Adrenal gland (tissue), 12 donors: ENCODE data around the gene LSM14A. TPM values are rescaled to one million over a fixed set of nuclear protein-coding genes. Genes with fewer than 3 reads are reported as not detected.

ENCODE experiments used
- DNase-seq, 7 donors: peaks; one replicate each; pipeline ENCODE4 v3.0.0-alpha.2; 2019 to 2020
- H3K27ac ChIP-seq, 5 donors: fragments of 200-600 bp; sonication (generic) in 4 of 5; 1 replicate in 3 of 5; 2 replicates in 2 of 5; pipeline versions ENCODE4 v1.5.1 to v1.8.0; 2016 to 2020; ENCODE audit warnings: mild to moderate bottlenecking in 1 of 5
- H3K27me3 ChIP-seq: fragments of 200-600 bp; 2 replicates; pipeline ENCODE4 v1.8.0; 2021
- H3K36me3 ChIP-seq, 2 donors: fragments of 200-600 bp; replicated peaks in 1 of 2; 1 replicate in 1 of 2; 2 replicates in 1 of 2; pipeline versions ENCODE4 v1.5.1 to v1.8.0; 2018 to 2022
- H3K4me1 ChIP-seq, 2 donors: fragments of 200-600 bp; replicated peaks in 1 of 2; 1 replicate in 1 of 2; 2 replicates in 1 of 2; pipeline versions ENCODE4 v1.5.1 to v1.8.0; 2018 to 2021
- H3K4me3 ChIP-seq, 4 donors: fragments of 200-600 bp; sonication (generic) in 3 of 4; one replicate each; pipeline ENCODE4 v1.5.1; 2016 to 2018
- H3K9me3 ChIP-seq, 3 donors: fragments of 200-600 bp; sonication (generic) in 1 of 3; replicated peaks in 1 of 3; 1 replicate in 2 of 3; 2 replicates in 1 of 3; pipeline versions ENCODE4 v1.5.1 to v1.8.0; 2016 to 2021
- POLR2A ChIP-seq, 2 donors: fragments of 450-650 bp; IDR thresholded peaks; one replicate each; pipeline ENCODE4 v1.6.1; 2017; ENCODE audit warnings: antibody characterized with exemption in 2 of 2, mild to moderate bottlenecking in 2 of 2, moderate library complexity in 1 of 2
- WGBS, 4 donors: extraction: QIAGEN DNeasy Blood & Tissue Kit in 2 of 4; methylation state at CpG; one replicate each; pipeline versions ENCODE4 v1.1.5 to v1.1.7; 2013 to 2017; 5-methylcytosine and 5-hydroxymethylcytosine counted together
- intact Hi-C, 2 donors: fragments of 100-400 bp; cut with DNase I; formaldehyde crosslinking; loops; one replicate each; pipeline versions ENCODE4 v1.14.1 to v1.15.0; 2022 to 2023
- polyA plus RNA-seq, 3 donors: library from polyadenylated mRNA; stranded (reverse); fragments of 200-250 nt in 2 of 3; fragments of 350-450 nt in 1 of 3; fragmentation: Illumina TruSeq in 1 of 3; extraction: RNeasy Lipid Tissue Mini Kit (QIAGEN cat#74804) in 1 of 3; gene quantifications; one replicate each; pipeline ENCODE4 v1.2.3, GENCODE V29; 2013 to 2014
- total RNA-seq, 9 donors: library from RNA; depleted of rRNA in 4 of 9; stranded (reverse); fragments of >200 nt in 4 of 9; fragments of 120-200 nt in 1 of 9; fragmentation: NEBNext Ultra II Directional in 1 of 9; extraction: Animal tissue kit (Norgen Biotek cat#: 25700) in 1 of 9; gene quantifications; one replicate each; pipeline versions ENCODE4 v1.1.0 to v1.2.4, GENCODE V29; 2013 to 2023
- TF ChIP-seq, protein P1 (sequence below), 6 experiments: fragments of 450-650 bp in 4 of 6; fragments of 200-600 bp in 2 of 6; sonication (generic) in 1 of 6; IDR thresholded peaks; 1 replicate in 5 of 6; 2 replicates in 1 of 6; pipeline versions ENCODE4 v1.5.1 to v1.8.0; 2016 to 2021; ENCODE audit warnings: antibody characterized with exemption in 6 of 6, mild to moderate bottlenecking in 2 of 6, moderate library complexity in 1 of 6
- donor health status: healthy with polysubstance abuse.
- donor health status: Bipolar disorder and iron deficiency.
- donor health status: DM: yes; HTN: yes; CAD: no.
- donor health status: DM: no; HTN: no; CAD: no.
- donor health status: DM: no; HTN: no; CAD: no.
- donor health status: DM: yes; HTN: yes; CAD: no.

The LSM14A gene
- total and polyA plus RNA-seq, 12 donors: 44.5 to 130 (median 84.6) TPM

DNA sequence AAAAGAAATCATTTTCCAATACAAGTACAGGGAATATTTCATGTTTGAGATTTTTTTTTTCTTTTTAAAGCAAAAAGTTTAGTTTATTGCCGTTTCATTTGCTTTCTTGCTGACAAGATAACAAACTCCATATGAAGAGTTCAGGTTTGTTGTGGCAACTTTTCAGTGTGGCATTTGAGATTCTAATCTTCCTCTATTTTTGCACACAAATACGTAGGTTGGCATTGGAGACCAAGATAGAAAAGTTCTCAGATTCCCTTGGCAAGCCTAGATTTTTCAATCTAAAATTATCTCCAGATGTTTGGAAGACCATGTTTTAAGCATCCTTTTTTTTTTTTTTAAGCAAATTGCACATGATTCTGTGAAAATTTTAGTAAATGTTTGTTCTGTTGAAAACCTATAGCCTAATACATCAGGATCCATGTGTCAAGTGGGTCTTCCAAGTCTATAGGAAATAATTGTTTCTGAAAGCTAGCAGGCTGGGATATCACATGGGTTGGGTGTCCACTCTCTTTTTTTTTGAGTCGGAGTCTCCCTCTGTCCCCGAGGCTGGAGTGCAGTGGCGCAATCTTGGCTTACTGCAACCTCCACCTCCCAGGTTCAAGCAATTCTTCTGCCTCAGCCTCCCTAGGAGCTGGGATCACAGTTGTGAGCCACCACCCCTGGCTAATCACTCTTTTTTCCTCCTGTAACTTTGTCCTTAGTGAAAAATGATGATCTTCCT, 84.7 kb downstream of the LSM14A start:
- no peak for TF ChIP-seq POLR2A (IDR thresholded peaks at IDR 0.05)
- TF ChIP-seq, protein P1, sequence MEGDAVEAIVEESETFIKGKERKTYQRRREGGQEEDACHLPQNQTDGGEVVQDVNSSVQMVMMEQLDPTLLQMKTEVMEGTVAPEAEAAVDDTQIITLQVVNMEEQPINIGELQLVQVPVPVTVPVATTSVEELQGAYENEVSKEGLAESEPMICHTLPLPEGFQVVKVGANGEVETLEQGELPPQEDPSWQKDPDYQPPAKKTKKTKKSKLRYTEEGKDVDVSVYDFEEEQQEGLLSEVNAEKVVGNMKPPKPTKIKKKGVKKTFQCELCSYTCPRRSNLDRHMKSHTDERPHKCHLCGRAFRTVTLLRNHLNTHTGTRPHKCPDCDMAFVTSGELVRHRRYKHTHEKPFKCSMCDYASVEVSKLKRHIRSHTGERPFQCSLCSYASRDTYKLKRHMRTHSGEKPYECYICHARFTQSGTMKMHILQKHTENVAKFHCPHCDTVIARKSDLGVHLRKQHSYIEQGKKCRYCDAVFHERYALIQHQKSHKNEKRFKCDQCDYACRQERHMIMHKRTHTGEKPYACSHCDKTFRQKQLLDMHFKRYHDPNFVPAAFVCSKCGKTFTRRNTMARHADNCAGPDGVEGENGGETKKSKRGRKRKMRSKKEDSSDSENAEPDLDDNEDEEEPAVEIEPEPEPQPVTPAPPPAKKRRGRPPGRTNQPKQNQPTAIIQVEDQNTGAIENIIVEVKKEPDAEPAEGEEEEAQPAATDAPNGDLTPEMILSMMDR (IDR thresholded peaks at IDR 0.05): no peak
- H3K4me3 ChIP-seq: no peak overlapping the region
- no peaks in the 10 kb centered on the region for H3K36me3 ChIP-seq
- peak overlapping the region in 1 of 5 donors; percentile 3 for H3K27ac ChIP-seq
- peaks cover 12 to 47% of the 10 kb centered on the region in 2 donors for H3K4me1 ChIP-seq
- no peaks in the 10 kb centered on the region for H3K9me3 ChIP-seq
- H3K27me3 ChIP-seq: no peaks in the 10 kb centered on the region
- WGBS, 4 donors: 60 to 72% (median 66%) methylated on average over 5 of the region's 5 CpGs
- intact Hi-C loops: loop anchor here in 1 of 2 donors (10.0 kb wide), 1 partner anchor 78 kb away; no protein-coding TSS in a partner anchor
- no peak for DNase-seq

DNA sequence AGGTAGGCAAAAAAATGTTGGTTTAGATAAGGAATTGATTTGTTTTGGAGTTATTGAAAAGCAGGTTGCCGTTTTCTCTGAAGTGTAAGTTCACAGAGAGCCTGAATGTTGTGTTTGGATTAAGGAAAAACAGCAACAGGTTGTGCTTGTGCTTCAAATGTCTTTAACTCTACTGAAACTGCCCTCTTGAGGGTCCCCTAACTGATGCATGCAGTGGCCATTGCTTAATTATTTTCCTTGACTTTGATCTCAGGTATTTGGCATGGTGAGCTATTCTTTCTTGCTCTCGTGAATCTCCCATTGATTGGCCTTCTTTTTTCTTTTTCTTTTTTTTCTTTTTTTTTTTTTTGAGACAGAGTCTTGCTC, 85.2 kb downstream of the LSM14A start:
- 75 to 88% (median 81%) methylated on average over 2 of the region's 2 CpGs for WGBS, 4 donors
- no peak for DNase-seq
- Histone ChIP-seq H3K36me3 (no peaks in the 10 kb centered on the region), H3K4me3 (no peak overlapping the region), H3K9me3 (no peaks in the 10 kb centered on the region), H3K4me1 (peaks cover 12 to 47% of the 10 kb centered on the region in 2 donors), H3K27ac (no peak overlapping the region), H3K27me3 (no peaks in the 10 kb centered on the region)
- intact Hi-C loops: loop anchor here in 1 of 2 donors (10.0 kb wide), 1 partner anchor 77 kb away; no protein-coding TSS in a partner anchor
- TF ChIP-seq POLR2A (IDR thresholded peaks at IDR 0.05): no peak
- TF ChIP-seq, protein P1 (IDR thresholded peaks at IDR 0.05): no peak

DNA sequence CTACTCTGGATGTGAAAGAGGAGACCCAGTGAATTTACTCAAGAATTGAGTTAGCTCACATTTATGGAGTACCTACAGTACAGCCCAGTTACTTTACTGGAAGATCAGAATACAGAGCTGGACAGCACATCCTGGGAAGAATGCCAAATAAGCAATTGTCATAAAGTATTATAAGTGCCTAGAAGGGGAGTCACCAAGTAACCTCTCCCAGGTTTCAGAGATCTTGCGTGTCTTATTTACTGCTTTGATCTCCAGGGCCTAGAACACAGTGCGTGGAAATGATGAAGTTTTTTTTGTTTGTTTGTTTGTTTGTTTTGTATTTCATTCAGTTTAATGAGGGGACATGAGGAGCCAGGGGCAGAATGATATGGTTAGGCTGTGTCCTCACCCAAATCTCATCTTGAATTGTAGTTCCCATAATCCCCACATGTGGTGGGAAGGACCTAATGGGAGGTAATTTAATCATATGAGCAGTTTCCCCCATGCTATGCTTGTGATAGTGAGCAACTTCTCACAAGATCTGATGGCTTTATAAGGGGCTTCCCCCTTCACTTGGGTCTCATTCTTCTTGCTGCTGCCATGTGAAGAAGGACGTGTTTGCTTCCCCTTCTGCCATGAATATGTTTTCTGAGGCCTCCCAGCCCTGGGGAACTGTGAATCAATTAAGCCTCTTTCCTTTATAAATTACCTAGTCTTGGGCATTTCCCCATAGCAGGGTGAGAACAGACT, 87.2 kb downstream of the LSM14A start:
- TF ChIP-seq POLR2A (IDR thresholded peaks at IDR 0.05): no peak
- TF ChIP-seq, protein P1 (IDR thresholded peaks at IDR 0.05): no peak
- H3K27me3 ChIP-seq: no peaks in the 10 kb centered on the region
- DNase-seq: no peak
- H3K36me3 ChIP-seq: no peaks in the 10 kb centered on the region
- intact Hi-C loops: loop anchor here in 1 of 2 donors (10.0 kb wide), 1 partner anchor 75 kb away; no protein-coding TSS in a partner anchor
- no peaks in the 10 kb centered on the region for H3K9me3 ChIP-seq
- peaks cover 8 to 41% of the 10 kb centered on the region in 2 donors for H3K4me1 ChIP-seq
- no peak overlapping the region for H3K4me3 ChIP-seq
- H3K27ac ChIP-seq: peak overlapping the region in 1 of 5 donors; percentile 26
- WGBS, 4 donors: 61 to 82% (median 78%) methylated on average over 3 of the region's 3 CpGs

DNA sequence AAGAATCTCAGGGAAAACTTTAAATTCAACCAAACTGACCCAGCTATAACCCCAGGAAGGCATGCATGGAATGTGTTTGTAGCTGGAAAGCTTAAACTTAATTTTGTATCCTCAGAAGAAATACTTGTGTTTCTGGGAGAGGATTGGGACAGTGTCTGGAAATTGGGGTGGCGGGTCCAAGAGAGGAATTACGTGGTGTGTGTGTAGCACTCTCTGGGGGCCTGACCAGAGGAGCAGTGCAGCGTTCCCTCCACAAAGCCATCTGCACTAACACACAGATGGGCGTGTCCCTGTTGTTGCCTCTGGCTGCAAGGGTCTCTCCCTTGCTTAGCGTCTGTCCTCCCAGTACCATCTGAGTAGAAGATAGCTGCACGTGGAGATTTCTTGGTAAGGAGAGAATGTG, 88.5 kb downstream of the LSM14A start:
- Histone ChIP-seq H3K27me3 (no peaks in the 10 kb centered on the region), H3K27ac (peak overlapping the region in 2 of 5 donors; percentile 11 to 25), H3K9me3 (no peaks in the 10 kb centered on the region), H3K4me1 (peaks cover 1 to 34% of the 10 kb centered on the region in 2 donors), H3K4me3 (no peak overlapping the region), H3K36me3 (no peaks in the 10 kb centered on the region)
- TF ChIP-seq, protein P1 (IDR thresholded peaks at IDR 0.05): no peak
- TF ChIP-seq POLR2A (IDR thresholded peaks at IDR 0.05): no peak
- DNase-seq: no peak
- intact Hi-C loops: no loop called here
- WGBS, 4 donors: 57 to 68% (median 65%) methylated on average over 6 of the region's 6 CpGs
